OCI-LY3 (cell line): Measurements from ENCODE around the gene DENND1A.

Experiments used
- H2AFZ ChIP-seq: fragments of 200-600, 300-600 bp; shearing (Covaris generic); 2 replicates; pipeline ENCODE4 v1.6.0; 2014; ENCODE audit warnings: antibody characterized with exemption, low read depth, low read length
- H3K27ac ChIP-seq: fragments of 200-600, 300-600 bp; sonication (generic); 2 replicates; pipeline ENCODE4 v1.5.1; 2014; ENCODE audit warnings: mild to moderate bottlenecking, low read length, moderate library complexity, mixed read lengths
- H3K27me3 ChIP-seq: fragments of 200-600, 300-600 bp; sonication (generic); 2 replicates; pipeline ENCODE4 v1.6.1; 2014; ENCODE audit warnings: low read depth, low read length, mixed read lengths
- H3K36me3 ChIP-seq: fragments of 200-600, 300-600 bp; sonication (generic); replicated peaks from 2 replicates; pipeline ENCODE3; 2014; ENCODE audit warnings: low read depth, low read length, mixed read lengths
- H3K4me1 ChIP-seq: fragments of 300-600, 200-600 bp; sonication (generic); 2 replicates; pipeline ENCODE4 v1.6.1; 2014; ENCODE audit warnings: low read length, mixed read lengths
- H3K4me2 ChIP-seq: fragments of 200-600, 300-600 bp; sonication (generic); 2 replicates; pipeline ENCODE4 v1.6.1; 2014; ENCODE audit warnings: low read length, mixed read lengths
- H3K4me3 ChIP-seq: fragments of 300-600, 200-600 bp; sonication (generic); 2 replicates; pipeline ENCODE4 v1.5.1; 2014; ENCODE audit warnings: antibody characterized with exemption, mild to moderate bottlenecking, low read length, moderate library complexity
- H3K79me2 ChIP-seq: fragments of 300-600, 200-600 bp; shearing (Covaris generic); 2 replicates; pipeline ENCODE4 v1.6.1; 2014; ENCODE audit warnings: mild to moderate bottlenecking, low read length, mixed read lengths
- H3K9ac ChIP-seq: fragments of 300-600, 200-600 bp; shearing (Covaris generic); 2 replicates; pipeline ENCODE4 v1.6.0; 2014; ENCODE audit warnings: mild to moderate bottlenecking, low read length, moderate library complexity
- H3K9me3 ChIP-seq: fragments of 200-600, 300-600 bp; shearing (Covaris generic); 2 replicates; pipeline ENCODE4 v1.6.1; 2014; ENCODE audit warnings: low read length, mixed read lengths; ENCODE audit not compliant: insufficient read depth
- H4K20me1 ChIP-seq: fragments of 200-600, 300-600 bp; sonication (generic); 2 replicates; pipeline ENCODE4 v1.6.1; 2016; ENCODE audit warnings: low read length, mixed read lengths; ENCODE audit not compliant: insufficient read depth
- CTCF ChIP-seq: fragments of 200-600, 300-600 bp; sonication (generic); IDR thresholded peaks from 2 replicates; pipeline ENCODE4 v1.5.1; 2014; ENCODE audit warnings: antibody characterized with exemption, low read length, low read depth
- EZH2phosphoT487 ChIP-seq: fragments of 200-600 bp; shearing (Covaris generic); IDR thresholded peaks from 2 replicates; pipeline ENCODE4 v1.6.1; 2018; ENCODE audit warnings: antibody characterized with exemption, mixed run types, low read depth

Gene DENND1A

GRCh38 chr9:123796618-123797484, 133.1 kb downstream of the DENND1A start:
- no peak for TF ChIP-seq EZH2phosphoT487
- no peak for TF ChIP-seq CTCF
- H2AFZ ChIP-seq: no peak overlapping the region

GRCh38 chr9:123796094-123796493, 133.8 kb downstream of the DENND1A start:
- Histone ChIP-seq H3K79me2 (peaks cover 60% of the 10 kb centered on the region), H3K9me3 (no peaks in the 10 kb centered on the region), H3K27me3 (no peaks in the 10 kb centered on the region), H3K4me3 (no peak overlapping the region), H3K9ac (no peak overlapping the region), H3K36me3 (no peaks in the 10 kb centered on the region), H2AFZ (no peak overlapping the region), H3K4me2 (no peak overlapping the region), H4K20me1 (peaks cover 80% of the 10 kb centered on the region), H3K4me1 (peaks cover 12% of the 10 kb centered on the region), H3K27ac (no peak overlapping the region)
- TF ChIP-seq EZH2phosphoT487 (no peak), CTCF (no peak)

More at GRCh38 chr9:123796618-123797484, 133.1 kb downstream of the DENND1A start:
- Histone ChIP-seq H3K9me3 (no peaks in the 10 kb centered on the region), H3K9ac (0 out of 2 replicates have a peak overlapping the region, but pooled peaks have one; percentile 17), H3K4me3 (peak overlapping the region; percentile 48), H3K79me2 (peaks cover 68% of the 10 kb centered on the region), H3K4me2 (peak overlapping the region; percentile 58), H3K27ac (no peak overlapping the region), H3K27me3 (no peaks in the 10 kb centered on the region), H4K20me1 (peaks cover 86% of the 10 kb centered on the region), H3K36me3 (no peaks in the 10 kb centered on the region), H3K4me1 (peaks cover 12% of the 10 kb centered on the region)

- Histone ChIP-seq H3K27me3 (no peaks in the 10 kb centered on the region), H3K4me3 (no peak overlapping the region), H3K79me2 (peaks cover 56% of the 10 kb centered on the region), H3K36me3 (no peaks in the 10 kb centered on the region), H4K20me1 (peaks cover 73% of the 10 kb centered on the region), H3K4me1 (peaks cover 12% of the 10 kb centered on the region), H3K4me2 (no peak overlapping the region), H3K9ac (no peak overlapping the region), H3K27ac (no peak overlapping the region), H3K9me3 (no peaks in the 10 kb centered on the region), H2AFZ (no peak overlapping the region)
- TF ChIP-seq CTCF: no peak
- no peak for TF ChIP-seq EZH2phosphoT487
Observed at GRCh38 chr9:123795336-123795735, 134.6 kb downstream of the DENND1A start.

GRCh38 chr9:123792501-123792900, 137.4 kb downstream of the DENND1A start:
- peaks cover 62% of the 10 kb centered on the region for H4K20me1 ChIP-seq
- H3K4me1 ChIP-seq: peaks cover 12% of the 10 kb centered on the region
- TF ChIP-seq EZH2phosphoT487 (no peak), CTCF (no peak)
- no peak overlapping the region for H2AFZ ChIP-seq
- H3K27ac ChIP-seq: no peak overlapping the region
- H3K27me3 ChIP-seq: no peaks in the 10 kb centered on the region
- no peaks in the 10 kb centered on the region for H3K9me3 ChIP-seq
- no peak overlapping the region for H3K4me2 ChIP-seq
- no peaks in the 10 kb centered on the region for H3K36me3 ChIP-seq
- no peak overlapping the region for H3K4me3 ChIP-seq
- no peak overlapping the region for H3K9ac ChIP-seq
- H3K79me2 ChIP-seq: peaks cover 47% of the 10 kb centered on the region
